Activated T-cell treated with anti-CD3 and anti-CD28 coated beads for 48 hours (primary cell): ENCODE measurements around the gene CC2D2B.
"Not testable (repeated sequence)": the region's sequence is repeated elsewhere in the genome, so short reads cannot be mapped to it uniquely, and the experiment has no call there.

Experiments used
- DNase-seq: peaks from one replicate; pipeline ENCODE4 v3.0.0-alpha.2; 2020; ENCODE audit warnings: low read depth

The CC2D2B gene

DNA sequence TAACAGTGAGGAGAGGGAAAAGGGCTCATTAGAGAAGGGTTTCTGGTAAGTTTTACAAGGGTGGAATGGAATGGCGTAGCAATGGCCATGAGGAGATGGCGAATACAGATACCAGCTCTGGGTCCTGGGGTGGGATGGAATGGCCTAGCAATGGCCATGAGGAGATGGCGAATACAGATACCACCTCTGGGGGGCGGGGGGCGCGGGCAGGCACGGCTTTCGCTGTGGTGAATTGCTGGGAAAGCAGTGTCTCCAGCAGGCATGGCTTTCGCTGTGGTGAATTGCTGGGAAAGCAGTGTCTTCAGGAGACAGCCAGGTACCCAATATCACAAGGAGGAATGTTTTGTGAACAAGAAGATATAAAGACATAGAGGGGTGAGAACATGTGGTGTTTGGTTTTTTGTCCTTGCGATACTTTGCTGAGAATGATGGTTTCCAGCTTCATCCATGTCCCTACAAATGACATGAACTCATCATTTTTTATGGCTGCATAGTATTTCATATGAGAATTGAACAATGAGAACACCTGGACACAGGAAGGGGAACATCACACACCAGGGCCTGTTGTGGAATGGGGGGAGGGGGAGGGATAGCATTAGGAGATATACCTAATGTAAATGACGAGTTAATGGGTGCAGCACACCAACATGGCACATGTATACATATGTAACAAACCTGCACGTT lies 1.7 kb upstream of the CC2D2B start:
- not testable (repeated sequence) for DNase-seq

- peak; percentile 19 for DNase-seq
These were observed 909 bp upstream of the CC2D2B start for GRCh38 chr10:95906677-95907455.

DNA sequence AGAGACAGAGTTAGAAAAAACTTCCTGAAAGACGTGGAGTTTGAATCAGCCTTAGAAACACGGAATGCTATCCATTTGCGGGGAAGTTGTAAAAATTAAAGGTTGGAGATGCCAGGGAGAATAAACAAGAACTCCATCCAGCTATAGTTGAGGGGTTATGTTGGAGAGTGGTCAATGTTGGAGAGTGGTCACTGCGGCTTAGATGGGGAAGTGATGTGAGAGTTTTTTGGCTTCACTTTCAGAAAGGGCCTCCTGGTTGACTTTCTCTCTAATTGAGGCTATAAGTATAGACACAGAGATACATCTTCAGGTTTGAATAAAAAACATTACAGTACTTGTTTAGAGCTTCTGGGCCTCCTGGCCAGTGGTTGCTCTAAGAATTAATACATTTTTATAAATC lies 675 bp downstream of the CC2D2B start:
- DNase-seq, result no peak

GRCh38 chr10:95909561-95909960 lies 1.8 kb downstream of the CC2D2B start:
- DNase-seq, result no peak

DNA sequence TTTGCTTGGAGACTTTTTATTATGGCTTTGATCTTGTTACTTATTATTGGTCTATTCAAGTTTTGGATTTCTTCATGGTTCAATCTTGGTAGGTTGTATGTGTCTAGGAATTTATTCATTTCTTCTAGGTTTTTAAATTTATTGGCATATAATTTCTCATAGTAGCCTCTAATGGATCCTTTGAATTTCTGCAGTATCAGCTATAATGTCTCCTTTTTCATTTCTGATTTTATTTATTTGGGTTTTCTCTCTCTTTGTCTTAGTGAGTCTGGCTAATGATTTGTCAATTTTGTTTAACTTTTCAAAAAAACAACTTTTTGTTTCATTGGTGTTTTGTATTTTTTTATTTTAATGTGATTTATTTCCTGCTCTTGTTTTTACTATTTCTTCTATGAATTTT lies 8.3 kb downstream of the CC2D2B start:
- DNase-seq, result not testable (repeated sequence)

GRCh38 chr10:95920798-95921426 lies 13.1 kb downstream of the CC2D2B start:
- no peak for DNase-seq

- no peak for DNase-seq
These were observed 17.3 kb downstream of the CC2D2B start for GRCh38 chr10:95925033-95925432.

GRCh38 chr10:95935429-95935828 lies 27.7 kb downstream of the CC2D2B start:
- DNase-seq, result no peak

GRCh38 chr10:95941115-95941514 lies 33.3 kb downstream of the CC2D2B start:
- no peak for DNase-seq

DNA sequence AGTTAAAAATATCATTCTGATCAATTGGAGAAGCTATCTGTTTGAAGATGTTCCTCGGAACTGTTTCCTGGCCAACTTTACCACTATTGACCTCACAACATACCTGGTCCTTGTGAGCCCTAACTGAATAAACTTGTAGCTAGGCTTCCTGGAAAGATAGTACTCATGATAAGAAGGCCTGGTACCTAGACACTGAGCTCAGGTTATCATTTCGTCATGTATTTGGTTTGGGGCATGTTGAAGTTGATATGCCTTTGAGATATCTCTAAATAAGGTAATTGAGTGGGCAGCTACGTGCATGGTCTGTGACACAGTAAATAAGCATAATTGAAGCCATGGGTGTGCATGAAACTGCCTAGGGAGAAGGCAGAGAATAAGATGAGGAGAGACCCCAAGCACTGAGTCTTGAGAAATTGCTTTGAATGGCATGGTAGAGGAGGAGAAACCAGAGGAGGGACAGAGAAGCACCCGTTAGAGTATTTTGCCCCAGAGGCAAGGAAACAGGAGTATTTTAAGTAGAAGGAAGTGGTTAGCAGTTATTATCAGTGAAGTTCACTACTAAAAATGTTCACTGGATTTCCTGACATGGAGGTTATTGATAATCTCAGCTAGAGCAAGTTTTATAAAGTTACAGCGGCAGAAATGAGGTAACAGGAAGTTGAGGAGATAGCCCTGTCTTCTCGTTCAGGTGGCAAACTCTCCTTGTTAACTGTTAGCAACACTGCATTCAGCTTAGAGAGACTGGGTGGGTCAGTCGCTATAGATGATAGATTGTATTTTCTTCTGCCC lies 55.6 kb downstream of the CC2D2B start:
- DNase-seq, result no peak

- no peak for DNase-seq
These were observed 56.2 kb downstream of the CC2D2B start for GRCh38 chr10:95963991-95964389.

- DNase-seq, result no peak
These were observed 57.0 kb downstream of the CC2D2B start for GRCh38 chr10:95964756-95965155.

DNA sequence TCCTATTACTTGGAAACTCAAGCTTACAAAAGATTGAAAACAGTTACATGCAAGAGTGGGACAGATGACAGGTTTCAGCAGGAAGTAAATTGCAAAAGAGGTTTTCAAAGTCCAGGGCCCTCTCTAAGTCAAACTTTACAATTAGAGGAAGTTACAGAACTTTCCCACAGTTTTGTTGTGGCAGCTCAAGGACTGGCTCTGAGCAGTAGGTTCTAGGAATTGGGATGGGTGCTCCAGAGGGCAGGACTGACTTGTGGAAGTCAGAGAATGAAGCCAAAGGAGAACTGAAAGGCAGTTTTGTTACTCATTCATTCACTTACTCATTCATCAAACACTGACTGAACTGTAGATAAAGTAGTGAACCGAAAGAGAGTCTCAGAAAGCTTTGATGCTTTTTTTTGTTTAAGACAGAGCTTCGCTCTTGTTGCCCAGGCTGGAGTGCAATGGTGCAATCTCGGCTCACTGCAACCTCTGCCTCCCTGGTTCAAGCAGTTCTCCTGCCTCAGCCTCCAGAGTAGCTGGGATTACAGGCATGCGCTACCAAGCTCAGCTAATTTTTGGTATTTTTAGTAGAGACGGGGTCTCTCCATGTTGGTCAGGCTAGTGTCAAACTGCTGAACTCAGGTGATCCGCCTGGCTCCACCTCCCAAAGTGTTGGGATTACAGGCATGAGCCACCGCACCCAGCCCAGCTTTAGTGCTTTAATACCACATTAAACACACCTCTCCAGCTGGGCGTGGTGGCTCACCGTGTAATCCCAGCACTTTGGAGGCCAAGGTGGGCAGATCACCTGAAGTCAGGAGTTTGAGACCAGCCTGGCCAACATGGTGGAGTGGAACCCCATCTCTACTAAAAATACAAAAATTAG lies 68.8 kb downstream of the CC2D2B start:
- no peak for DNase-seq

- DNase-seq, result no peak
These were observed 74.4 kb downstream of the CC2D2B start for GRCh38 chr10:95982200-95982599.

DNA sequence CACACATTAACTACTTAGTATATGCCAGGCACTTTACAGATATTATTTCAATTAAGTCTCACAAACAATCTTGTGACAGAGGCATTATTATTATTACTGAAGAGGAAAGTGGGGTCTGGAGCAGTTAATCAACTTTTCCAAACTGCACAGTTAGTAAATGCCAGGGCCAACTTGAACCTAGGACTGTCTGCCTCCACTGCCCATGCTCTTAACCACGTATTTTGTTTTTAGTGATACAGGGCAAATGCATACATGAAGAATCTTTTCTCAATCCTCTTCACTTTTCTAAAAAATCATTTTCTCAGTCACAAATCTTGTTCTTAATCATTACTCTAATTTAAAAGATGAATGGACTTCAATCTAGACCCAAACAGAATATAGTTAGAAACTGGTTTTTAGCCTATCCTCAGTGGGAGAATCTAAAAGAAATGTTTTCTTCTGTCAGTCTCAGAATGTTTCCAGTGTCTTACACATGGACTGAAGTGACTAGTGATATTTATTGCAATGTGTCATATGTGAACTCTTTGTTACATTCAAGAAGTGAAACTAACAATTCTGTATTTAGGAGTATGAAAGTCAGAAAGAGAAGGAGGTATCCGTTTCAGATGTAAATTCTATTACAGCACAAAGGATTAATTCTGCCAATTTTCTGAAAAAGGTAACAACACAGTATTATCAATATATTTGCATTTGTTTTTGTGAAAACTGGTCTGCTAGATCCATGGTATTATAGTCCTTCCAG lies 80.1 kb downstream of the CC2D2B start:
- DNase-seq, result no peak

GRCh38 chr10:95988702-95989101 lies 80.9 kb downstream of the CC2D2B start:
- no peak for DNase-seq

DNA sequence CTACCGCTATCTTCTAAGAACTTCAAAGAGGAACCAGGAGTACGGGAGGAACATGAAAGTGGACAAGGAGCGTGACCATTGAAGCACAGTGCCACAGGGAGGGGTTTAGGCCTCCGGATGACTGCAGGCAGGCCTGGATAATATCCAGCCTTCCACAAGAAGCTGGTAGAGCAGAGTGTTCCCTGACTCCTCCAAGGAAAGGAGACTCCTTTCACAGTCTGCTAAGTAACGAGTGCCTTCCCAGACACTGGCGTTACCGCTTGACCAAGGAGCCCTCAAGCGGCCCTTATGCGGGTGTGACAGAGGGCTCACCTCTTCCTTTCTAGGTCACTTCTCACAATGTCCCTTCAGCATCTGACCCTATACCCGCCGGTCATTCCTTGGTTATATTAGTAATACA lies 86.6 kb downstream of the CC2D2B start:
- DNase-seq, result not testable (repeated sequence)

DNA sequence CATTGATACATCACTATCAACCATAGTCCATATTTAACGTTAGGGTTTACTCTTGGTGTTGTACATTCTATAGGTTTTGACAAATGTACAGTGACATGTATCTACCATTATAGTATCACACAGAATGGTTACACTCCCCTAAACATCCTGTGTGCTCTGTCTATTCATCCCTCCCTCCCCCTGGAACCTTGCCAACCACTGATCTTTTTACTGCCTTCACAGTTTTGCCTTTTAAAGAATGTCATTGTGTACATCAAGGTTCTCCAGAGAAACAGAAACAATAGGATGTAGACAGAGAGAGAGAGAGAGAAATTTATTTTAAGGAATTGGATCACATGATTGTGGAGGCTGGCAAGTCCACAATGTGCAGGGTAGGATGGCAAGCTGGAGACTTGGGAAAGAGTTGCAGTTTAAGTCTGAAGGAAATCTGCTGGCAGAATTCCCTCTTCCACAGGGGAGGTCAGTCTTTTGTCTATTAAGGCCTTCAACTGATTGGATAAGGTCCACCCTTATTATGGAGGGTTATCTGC lies 90.5 kb downstream of the CC2D2B start:
- no peak for DNase-seq

DNA sequence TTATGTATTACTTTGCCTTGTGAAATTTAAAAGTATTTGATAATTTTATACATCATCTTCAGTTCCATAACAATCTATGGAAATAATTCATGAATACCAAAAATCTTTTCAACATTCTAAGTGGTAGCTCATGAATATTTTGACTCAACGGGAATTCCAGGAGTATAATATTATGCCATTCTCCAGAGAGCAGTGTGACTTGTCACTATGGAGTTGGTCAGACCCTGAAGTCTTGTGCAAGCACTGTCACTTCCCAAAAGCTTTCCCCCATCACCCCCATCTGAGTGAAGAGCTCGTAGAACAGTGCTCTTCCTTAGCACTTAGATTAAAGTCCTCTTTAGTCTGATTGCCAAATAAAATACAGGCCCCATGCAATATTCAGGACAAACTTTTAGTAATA lies 106.2 kb downstream of the CC2D2B start:
- no peak for DNase-seq

GRCh38 chr10:96014473-96015102 lies 106.8 kb downstream of the CC2D2B start:
- DNase-seq, result no peak
